Suppressor macrophage treated with lipopolysaccharide for 1 hour (primary cell): ENCODE measurements around the gene PLCB3.
A peak's percentile ranks its signal among the peaks of the same experiment; 100 is the strongest.

Experiments
- DNase-seq, 3 donors: peaks; one replicate each; pipeline ENCODE4 v3.0.0-alpha.2; 2020 to 2022

PLCB3 gene

DNA sequence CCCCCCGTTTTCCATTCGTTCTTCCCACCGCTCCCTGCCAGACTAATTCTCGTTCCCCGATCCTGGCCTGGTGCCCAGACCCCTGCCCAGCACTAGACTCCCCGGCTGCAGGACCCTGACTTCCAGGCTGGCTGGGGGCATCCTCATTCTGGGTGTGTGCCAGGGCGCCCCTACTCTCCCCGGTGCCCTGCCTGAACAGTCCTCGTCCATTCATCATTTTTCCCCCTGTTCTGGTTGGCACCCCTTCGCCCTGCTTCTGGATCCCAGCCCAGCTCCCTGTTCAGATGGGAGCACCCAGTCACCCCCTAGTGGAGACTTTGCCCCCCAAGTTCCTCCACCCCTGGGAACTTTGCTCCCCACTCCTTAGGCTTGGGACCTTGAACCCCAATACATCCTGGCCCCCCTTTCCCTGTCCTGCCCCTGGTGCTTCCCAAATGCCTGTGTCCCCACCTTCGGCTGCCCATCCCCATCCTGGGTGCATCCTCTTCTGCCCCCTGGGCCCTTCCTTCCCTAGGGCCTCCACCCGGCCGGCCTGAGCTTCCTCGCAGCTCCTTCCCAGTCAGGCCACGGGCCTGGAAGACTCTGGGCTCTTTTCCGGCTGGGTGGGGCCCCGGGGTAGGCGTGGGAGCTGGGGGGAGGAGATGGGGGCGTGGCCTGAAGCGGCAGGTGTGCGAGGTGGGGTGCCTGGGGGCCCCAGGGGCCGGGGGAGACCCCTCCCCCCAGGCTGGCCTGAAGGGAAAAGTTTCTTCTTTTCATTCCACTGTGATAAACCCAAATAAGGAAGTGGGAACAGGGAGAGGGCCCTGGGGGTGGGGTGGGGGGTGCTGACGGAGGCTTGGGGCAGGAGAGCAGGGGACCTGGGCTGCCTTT, 908 bp downstream of the PLCB3 start:
- DNase-seq: peak; percentile 57 to 82 (median 62)

DNA sequence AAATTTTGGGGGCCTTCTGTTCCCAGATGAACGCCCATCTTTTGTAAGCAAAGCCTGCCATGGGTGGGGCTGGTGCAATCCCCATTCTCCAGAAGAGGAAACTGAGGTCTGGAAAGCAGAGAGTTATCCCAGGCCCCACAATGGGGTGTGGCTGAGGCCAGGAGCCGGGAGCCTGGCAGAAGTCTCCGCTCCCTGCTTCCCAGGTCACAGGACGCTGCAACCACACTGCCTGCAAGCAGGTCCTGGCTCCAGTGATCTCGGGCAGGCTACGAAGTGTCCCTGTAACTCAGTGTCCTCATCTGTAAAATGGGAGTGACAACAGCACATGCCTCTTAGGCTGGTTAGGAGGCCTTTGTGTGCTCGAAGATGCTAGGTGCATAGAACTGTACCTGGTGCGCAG, 1.7 kb downstream of the PLCB3 start:
- no peak for DNase-seq

DNA sequence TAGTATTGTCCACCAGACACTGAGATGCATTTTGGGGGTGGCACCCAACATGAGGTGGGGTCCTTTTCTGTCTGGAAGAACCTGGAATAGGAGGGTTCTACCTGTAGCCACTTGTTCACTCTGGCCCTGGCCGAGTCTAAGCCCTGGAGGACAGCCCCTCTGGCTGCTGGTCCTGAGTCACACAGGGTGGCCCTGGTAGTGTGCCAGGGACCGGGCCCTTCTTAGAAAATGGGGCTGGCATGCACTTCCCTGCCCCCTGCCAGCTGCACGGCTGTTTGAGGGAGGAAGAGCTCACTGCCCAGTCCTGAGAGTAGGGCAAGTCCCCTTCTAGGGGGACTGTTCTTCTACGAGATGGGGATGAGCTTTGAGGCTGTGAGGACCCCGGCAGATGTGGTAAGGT, 2.2 kb downstream of the PLCB3 start:
- DNase-seq: no peak

DNA sequence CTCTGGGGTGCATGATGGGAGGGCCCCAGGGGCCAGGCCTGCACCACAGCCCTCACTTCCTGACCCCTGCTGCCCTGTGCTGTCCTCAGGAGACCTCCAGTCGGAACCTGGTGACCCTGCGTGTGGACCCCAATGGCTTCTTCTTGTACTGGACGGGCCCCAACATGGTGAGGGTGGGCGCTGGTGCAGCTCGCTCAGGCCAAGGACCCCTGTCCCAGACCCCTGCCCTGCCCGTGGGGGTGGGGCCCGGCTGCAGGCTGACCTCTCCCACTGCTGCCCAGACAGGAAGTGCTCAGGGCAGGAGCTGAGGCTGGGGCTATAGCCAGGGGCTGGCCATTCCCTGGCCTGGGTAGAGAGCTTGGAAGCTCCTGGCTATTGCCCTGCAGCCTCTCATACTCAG, 3.0 kb downstream of the PLCB3 start:
- DNase-seq: no peak

DNA sequence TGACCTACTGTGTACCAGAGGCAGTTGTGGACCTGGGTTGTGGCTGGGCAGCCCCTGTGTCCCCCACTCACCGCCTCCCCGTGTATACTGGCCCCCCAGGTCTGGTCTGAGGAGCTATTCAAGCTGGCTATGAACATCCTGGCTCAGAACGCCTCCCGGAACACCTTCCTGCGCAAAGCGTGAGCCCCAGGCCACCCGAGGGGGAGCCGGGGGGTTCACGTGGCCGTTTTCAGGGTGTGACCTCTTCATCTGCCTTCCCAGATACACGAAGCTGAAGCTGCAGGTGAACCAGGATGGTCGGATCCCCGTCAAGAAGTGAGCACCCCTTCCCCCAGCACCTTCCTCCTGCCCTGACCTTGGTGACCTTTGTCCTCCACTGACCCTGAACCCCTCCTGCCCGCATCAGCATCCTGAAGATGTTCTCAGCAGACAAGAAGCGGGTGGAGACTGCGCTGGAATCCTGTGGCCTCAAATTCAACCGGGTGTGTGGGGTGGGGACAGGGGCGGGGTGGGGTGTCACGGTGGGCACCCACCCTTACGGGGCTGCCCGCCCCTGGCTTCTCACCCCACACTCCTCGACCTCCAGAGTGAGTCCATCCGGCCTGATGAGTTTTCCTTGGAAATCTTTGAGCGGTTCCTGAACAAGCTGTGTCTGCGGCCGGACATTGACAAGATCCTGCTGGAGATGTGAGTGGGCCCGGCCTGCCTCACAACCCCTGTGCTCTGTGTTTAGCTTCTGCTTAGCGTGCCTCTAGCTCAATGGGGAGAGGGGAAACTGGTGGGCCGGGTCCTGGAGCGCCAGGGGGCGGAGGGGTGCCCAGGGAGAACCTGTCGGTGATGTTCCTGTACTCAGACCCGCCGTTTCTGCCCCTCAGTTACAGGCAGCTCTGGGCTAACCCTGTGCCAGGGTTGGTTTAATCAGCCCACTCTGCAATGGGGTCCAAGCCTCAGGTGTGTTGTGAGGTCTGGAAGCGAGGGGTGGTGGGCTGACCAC, 4.1 kb downstream of the PLCB3 start:
- no peak for DNase-seq

DNA sequence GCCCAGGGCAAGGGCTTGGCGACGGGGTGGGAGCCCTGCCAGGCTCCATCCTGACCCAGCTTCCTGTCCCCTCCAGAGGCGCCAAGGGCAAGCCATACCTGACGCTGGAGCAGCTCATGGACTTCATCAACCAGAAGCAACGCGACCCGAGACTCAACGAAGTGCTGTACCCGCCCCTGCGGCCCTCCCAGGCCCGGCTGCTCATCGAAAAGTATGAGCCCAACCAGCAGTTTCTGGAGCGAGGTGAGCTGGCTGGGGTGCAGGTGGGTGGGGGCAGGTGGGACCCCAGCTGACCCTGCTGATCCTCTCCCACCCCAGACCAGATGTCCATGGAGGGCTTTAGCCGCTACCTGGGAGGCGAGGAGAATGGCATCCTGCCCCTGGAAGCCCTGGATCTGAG, 5.0 kb downstream of the PLCB3 start:
- no peak for DNase-seq

DNA sequence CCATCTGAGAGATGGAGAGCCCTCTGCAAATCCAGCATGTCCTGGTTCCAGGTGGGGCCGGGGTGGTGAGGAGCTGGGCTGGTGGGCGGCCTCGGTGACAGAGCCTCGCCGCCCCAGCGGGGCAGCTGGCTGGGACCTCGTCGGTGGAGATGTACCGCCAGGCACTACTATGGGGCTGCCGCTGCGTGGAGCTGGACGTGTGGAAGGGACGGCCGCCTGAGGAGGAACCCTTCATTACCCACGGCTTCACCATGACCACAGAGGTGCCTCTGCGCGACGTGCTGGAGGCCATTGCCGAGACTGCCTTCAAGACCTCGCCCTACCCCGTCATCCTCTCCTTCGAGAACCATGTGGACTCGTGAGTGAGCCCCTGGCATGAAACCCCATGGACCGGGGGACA, 7.0 kb downstream of the PLCB3 start:
- DNase-seq: no peak

DNA sequence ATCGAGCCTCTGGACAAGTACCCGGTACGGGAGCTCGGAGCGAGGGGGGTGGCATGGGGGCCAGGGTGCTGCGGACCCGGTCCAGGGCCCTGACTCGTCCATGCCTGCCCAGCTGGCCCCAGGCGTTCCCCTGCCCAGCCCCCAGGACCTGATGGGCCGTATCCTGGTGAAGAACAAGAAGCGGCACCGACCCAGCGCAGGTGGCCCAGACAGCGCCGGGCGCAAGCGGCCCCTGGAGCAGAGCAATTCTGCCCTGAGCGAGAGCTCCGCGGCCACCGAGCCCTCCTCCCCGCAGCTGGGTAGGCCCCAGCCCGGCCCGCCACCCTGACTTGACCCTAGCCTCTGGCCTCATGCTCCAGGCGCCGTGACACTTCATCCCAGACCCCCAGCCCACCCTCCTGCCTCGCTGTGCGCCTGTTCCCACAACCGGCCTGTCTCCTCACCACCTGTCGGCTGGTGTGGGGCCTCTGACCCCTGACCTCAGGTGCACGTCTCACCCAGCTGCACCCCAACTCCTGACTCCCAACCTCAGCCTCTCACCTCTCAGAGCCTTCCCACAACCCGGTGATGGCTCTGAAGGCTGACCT, 7.7 kb downstream of the PLCB3 start:
- no peak for DNase-seq

DNA sequence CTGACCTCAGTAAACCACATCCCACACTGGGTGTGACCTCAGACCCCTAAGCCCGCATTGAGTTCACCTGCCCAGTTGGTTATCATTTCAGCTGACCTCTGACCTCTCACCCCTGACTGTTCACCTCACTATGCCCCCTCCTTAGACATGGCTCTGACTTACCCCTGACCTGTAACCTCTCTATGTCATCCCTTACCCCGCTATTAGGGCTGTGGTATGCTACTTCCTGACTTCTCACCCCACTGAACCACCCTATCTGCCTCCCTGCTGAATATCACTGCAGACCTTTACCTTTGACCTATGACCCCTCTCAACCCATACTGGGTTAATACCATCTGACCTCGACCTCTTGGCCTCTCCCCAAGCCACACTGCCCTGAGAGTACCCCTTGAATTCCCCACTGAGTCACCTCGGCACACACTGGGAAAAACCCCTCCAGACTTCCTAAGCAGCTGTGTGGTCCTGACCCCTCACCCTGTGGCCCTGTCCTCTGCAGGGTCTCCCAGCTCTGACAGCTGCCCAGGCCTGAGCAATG, 8.3 kb downstream of the PLCB3 start:
- DNase-seq: peak; percentile 73 to 86 (median 84)

DNA sequence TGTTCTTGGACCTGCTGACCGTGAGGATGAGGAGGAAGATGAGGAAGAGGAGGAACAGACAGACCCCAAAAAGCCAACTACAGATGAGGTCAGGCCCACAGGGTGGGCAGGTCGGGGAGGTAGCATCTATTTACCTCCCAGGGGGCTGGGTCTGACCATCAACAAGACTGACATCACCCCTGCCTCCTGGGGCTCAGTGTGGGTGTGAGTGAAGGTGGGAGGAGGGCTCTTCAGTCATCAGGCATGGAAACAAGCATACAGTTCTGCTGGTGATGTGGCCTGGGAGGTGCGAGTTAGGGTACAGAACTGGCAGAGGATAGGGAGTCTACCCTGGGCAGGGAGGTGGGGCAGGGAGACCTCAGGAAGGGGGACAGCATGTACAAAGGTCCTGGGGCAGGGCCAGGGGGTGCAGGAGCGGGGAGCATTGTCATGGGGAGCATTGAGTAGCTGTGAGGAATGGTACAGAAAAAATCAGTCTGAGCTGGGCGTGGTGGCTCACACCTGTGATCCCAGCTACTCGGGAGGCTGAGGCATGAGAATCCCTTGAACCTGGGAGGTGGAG, 8.9 kb downstream of the PLCB3 start:
- peak; percentile 53 to 69 (median 63) for DNase-seq

DNA sequence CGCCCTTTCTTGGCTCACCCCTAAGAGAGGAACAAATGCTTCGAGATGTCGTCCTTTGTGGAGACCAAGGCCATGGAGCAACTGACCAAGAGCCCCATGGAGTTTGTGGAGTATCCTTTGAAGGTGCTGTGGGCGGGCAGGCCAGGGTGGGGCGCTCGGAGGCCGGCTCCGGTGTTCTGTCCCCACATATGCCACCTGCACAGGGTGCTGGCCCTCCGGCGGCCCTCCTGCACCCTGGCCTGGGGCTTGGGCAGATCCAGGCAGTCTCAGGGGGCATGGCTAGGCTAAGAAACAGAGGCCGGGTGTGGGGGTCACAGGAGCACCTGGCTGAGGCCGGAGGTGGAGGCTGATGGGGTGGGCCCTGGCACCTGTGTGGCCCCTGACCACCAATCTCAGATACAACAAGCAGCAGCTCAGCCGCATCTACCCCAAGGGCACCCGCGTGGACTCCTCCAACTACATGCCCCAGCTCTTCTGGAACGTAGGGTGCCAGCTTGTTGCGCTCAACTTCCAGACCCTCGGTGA, 10.3 kb downstream of the PLCB3 start:
- DNase-seq: no peak

DNA sequence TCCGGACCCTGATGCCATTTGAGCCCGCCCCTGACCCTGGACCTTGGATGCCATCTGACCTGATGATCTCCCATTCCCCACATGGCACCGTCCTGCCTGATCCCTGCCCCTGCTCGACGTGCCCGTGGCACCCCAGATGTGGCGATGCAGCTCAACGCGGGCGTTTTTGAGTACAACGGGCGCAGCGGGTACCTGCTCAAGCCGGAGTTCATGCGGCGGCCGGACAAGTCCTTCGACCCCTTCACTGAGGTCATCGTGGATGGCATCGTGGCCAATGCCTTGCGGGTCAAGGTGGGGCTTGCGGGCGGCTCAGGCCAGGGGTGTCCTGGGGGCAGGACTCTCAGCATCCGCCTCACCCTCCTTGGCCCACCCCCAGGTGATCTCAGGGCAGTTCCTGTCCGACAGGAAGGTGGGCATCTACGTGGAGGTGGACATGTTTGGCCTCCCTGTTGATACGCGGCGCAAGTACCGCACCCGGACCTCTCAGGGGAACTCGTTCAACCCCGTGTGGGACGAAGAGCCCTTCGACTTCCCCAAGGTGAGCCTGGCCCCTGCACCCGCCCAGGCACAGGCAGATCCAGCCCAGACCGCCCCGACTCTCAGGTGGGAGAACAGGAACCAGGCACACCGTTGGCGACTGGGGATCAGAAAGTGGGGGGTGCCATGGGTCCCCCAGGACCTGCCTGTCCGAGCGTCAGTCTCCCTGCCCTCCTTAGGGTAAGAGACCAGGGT, 11.1 kb downstream of the PLCB3 start:
- no peak for DNase-seq

DNA sequence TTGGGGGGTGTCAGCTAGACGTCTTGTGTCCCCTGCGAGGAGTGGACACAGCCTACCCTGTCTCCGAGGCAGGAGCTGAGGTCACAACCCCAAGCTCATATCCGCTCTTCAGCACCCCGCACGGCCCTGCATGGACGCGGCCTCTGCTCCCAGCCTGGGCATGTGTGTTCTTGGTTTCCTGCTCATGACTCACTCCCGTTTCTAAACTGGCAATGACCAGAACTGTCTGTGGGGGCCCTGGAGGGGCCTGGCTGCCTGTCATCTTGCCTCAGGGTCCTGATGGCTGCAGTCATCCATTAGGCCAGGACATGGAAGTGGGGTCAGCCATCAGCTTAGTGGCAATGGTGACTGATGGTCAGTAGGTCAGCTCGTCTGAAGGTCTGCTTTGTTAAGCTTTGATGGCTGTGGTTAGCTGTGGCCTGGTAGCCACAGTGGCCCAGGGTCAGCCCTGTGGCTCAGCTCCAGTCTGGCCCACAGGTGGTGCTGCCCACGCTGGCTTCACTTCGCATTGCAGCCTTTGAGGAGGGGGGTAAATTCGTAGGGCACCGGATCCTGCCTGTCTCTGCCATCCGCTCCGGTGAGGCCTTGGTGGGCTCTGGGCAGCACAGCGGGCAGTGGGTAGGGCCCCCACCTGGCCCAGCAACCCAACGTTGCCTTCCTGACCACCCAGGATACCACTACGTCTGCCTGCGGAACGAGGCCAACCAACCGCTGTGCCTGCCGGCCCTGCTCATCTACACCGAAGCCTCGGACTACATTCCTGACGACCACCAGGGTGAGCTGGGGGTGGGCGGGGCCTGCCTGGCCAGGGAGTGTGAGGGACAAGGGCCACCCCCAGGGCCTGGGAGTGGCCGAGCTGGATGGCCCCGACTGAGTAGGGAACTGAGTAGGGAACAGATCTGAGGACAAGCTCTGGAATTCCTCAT, 12.0 kb downstream of the PLCB3 start:
- DNase-seq: no peak

DNA sequence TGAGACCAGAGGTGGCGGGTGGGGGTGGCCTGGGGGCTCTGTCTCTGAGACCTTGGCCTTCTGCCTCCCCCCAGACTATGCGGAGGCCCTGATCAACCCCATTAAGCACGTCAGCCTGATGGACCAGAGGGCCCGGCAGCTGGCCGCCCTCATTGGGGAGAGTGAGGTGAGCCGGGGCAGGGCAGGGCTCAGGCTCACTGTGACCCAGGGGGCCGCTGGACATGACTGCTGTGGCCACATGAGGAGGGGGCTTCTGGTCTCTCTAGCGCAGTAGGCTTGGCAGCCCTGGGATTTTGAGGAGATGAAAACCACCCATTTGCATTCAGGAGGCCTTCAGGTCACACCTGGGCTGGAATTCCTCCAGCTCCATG, 12.6 kb downstream of the PLCB3 start:
- no peak for DNase-seq

DNA sequence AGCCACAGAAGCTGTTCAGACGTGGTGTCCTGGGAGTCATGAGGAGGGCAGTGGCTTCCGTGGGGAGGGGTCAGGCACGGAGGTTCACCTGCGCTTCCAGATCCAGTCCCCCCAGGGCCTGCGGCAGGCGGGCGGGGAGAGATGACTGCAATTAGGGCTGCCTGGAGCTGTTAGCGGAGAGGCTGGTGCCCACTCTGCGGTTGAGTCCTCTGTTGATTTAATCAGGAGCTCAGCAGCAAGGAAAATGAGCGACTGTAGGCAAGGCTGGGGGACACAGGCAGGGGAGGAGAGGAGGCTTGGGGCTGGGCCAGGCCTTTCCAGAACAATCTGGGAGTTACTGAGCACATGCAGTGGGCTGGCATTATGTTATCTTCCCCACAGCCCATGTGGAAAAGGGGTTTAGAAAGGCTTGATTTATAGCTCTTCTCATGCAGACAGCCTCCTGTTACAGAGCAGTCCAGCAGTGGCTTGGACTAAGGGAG, 13.1 kb downstream of the PLCB3 start:
- DNase-seq: no peak

DNA sequence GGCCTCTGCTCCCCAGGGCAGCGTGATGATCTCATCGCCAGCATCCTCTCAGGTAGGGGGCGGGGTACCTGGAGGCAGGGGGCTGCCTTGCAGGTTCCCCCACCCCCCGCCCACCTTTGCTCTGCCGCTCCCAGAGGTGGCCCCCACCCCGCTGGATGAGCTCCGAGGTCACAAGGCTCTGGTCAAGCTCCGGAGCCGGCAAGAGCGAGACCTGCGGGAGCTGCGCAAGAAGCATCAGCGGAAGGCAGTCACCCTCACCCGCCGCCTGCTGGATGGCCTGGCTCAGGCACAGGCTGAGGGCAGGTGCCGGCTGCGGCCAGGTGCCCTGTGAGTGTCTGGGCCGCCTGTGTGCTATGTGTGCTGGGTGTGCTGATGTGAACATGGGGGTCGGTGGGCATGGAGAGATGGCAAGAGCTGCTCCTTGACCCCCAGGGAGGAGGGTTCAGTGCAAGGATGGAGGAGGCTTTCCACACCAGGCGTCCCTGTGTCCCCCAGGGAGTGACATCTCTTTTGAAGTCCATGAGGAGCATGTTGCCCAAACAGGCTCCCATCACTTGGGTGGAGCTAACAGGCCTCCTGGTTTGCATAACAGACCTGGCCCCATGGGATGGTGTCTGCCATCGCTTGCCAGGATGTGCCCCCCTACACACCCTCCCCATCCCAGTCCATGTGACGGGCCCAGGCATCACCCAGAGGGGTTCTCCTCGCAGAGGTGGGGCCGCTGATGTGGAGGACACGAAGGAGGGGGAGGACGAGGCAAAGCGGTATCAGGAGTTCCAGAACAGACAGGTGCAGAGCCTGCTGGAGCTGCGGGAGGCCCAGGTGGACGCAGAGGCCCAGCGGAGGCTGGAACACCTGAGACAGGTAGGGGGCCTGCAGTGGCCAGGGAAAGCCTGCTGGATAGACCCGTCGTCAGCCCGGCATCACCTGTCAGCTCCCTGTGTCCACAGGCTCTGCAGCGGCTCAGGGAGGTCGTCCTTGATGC, 14.1 kb downstream of the PLCB3 start:
- no peak for DNase-seq

DNA sequence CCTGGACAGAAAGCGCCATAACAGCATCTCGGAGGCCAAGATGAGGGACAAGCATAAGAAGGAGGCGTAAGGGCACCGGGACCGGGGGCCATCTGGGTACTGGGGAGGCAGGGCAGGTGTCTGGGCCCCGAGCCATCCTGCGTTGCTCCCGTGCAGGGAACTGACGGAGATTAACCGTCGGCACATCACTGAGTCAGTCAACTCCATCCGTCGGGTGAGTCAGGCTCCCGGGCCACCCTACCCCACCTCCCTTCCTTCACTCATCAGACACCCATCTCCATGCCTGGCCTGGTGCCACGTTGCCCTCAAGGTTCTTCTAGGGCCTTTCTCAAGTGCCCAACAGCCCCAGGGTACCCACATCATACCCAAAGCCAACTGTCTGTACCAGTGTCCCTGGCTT, 15.0 kb downstream of the PLCB3 start:
- no peak for DNase-seq

DNA sequence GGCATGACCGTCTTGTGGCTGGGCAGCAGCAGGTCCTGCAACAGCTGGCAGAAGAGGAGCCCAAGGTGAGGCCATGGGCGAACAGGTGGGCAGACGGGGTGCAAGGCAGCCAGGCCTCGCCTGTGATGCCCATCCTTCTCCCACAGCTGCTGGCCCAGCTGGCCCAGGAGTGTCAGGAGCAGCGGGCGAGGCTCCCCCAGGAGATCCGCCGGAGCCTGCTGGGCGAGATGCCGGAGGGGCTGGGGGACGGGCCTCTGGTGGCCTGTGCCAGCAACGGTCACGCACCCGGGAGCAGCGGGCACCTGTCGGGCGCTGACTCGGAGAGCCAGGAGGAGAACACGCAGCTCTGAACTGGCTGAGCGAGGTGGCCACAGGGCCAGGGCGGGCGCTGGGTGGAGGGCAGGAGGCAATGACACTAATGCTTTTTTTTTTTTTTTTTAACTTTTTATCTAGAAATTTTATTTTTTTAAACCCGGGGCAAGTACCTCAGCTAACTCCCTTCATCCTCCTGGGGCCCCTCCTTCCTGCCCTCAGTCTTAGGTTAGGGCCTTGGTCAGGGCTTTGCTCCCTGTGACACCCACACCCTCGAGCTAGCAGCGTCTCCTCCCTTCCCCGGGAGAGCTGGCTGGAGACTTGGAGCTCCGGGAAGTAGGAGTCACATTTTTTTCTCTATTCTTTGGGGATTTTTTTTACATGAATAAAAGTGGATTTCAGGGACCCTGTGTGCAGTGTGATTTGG, 16.0 kb downstream of the PLCB3 start:
- no peak for DNase-seq
